ENCODE results near the gene LRRC17.

LRRC17 gene

DNA sequence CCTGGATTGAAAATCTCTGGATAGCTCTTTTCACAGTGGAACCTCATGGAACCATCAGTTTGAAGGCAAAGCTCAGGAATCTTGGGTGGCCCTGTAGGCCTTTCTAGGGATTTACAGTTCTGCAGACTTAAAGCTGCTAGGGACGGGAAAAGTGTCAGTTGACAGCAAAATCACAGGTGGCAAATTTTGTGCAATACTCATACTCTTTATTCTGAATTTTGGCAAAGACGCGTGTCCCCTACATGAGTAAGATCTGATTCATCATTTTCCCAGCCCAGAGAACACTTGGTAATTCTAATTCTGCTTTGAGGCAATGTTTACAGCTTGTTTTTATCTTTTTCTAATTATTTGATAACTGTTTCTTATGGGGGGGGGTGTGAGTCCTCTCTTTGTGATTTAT is 3.6 kb downstream of the LRRC17 start:
- no peak overlapping the region for H3K4me3 ChIP-seq (ENCODE audit: low read depth, low read length)
- TF ChIP-seq, protein P1, sequence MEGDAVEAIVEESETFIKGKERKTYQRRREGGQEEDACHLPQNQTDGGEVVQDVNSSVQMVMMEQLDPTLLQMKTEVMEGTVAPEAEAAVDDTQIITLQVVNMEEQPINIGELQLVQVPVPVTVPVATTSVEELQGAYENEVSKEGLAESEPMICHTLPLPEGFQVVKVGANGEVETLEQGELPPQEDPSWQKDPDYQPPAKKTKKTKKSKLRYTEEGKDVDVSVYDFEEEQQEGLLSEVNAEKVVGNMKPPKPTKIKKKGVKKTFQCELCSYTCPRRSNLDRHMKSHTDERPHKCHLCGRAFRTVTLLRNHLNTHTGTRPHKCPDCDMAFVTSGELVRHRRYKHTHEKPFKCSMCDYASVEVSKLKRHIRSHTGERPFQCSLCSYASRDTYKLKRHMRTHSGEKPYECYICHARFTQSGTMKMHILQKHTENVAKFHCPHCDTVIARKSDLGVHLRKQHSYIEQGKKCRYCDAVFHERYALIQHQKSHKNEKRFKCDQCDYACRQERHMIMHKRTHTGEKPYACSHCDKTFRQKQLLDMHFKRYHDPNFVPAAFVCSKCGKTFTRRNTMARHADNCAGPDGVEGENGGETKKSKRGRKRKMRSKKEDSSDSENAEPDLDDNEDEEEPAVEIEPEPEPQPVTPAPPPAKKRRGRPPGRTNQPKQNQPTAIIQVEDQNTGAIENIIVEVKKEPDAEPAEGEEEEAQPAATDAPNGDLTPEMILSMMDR (IDR thresholded peaks at IDR 0.05; ENCODE audit: insufficient read depth, low read depth, low read length, missing control alignments) = no peak
- DNase-seq (ENCODE audit: low read depth) = no peak

- TF ChIP-seq, protein P1 (IDR thresholded peaks at IDR 0.05; ENCODE audit: insufficient read depth, low read depth, low read length, missing control alignments) = no peak
- no peak overlapping the region for H3K4me3 ChIP-seq (ENCODE audit: low read depth, low read length)
- no peak for DNase-seq (ENCODE audit: low read depth)
Observed at GRCh38 chr7:102916881-102917280, 4.1 kb downstream of the LRRC17 start.

GRCh38 chr7:102917436-102918353 is 4.9 kb downstream of the LRRC17 start:
- no peak for DNase-seq (ENCODE audit: low read depth)
- TF ChIP-seq, protein P1 (IDR thresholded peaks at IDR 0.05; ENCODE audit: insufficient read depth, low read depth, low read length, missing control alignments) = no peak
- no peak overlapping the region for H3K4me3 ChIP-seq (ENCODE audit: low read depth, low read length)

DNA sequence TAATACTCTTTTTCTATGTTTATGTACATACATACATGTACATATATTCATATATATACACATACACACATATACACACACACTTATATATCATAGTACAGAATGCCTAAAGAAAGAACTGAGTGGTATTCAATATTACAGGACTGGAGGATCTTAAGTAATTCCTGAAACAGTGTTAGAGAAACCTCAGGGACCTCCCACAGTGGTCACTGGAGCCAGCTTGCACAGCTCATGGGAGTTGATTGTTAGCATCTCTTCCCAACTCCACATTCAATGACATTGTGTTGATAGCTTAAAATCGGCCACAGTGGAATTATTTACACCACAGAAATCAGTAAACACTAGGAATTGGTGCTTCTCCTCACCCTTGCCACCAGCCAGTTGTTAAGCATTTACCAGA is 6.0 kb downstream of the LRRC17 start:
- DNase-seq (ENCODE audit: low read depth) = no peak
- TF ChIP-seq, protein P1 (IDR thresholded peaks at IDR 0.05; ENCODE audit: insufficient read depth, low read depth, low read length, missing control alignments) = no peak
- H3K4me3 ChIP-seq (ENCODE audit: low read depth, low read length) = no peak overlapping the region

DNA sequence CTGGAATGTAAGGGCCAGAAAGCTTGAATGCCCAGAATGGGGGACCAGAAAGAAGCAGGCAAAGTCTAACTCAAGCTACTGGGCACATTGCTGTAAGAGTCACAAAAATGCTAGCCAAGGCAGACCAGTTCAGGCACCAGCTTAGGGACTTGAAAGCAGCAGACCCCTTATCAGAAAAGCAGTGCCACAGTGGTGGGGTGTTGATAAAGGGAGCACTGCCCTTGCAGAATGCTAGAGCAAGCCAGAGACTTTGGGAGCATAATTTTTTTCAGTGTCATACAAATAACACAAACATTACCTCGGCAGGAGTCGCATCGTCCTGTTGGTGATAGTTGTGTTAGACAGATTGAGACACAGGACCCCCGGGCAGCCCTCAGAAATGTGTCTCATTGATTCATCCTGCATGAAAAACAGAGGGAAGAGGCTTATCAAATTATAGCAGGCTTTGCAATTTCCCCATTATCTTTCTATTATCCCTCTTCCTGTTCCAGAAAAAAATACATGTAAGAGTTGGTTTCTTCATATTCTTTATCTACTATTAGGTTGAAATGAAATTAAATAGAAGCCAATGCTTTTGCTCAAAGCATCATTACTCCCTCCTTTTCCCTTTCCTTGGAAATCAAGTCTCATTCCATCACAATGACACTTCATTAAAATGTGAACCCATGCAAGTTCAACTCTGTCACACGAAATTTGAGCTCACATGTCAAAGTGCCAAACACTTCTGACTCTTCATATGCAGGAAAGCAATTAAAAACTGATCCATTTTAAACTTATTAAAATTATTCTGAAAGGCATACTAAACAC is 13.4 kb downstream of the LRRC17 start:
- no peak overlapping the region for H3K4me3 ChIP-seq (ENCODE audit: low read depth, low read length)
- DNase-seq (ENCODE audit: low read depth) = no peak
- TF ChIP-seq, protein P1 (IDR thresholded peaks at IDR 0.05; ENCODE audit: insufficient read depth, low read depth, low read length, missing control alignments) = no peak

- H3K4me3 ChIP-seq (ENCODE audit: low read depth, low read length) = no peak overlapping the region
- TF ChIP-seq, protein P1 (IDR thresholded peaks at IDR 0.05; ENCODE audit: insufficient read depth, low read depth, low read length, missing control alignments) = no peak
- DNase-seq (ENCODE audit: low read depth) = no peak
Observed at GRCh38 chr7:102926783-102927140, 14.0 kb downstream of the LRRC17 start.
